ENCODE results near the gene ANKRD34A.
A peak's percentile ranks its signal among the peaks of the same experiment; 100 is the strongest.

ANKRD34A gene

GRCh38 chr1:145964328-145965118 is at the start of gene ANKRD34A, which contains the start of gene POLR3GL:
Gene ANKRD34A, minus strand, starts transcription at chr1:145964575. Its CDS starts 2,816 bp downstream, at chr1:145961759.
Gene POLR3GL, plus strand, starts transcription at chr1:145964690. Its CDS starts 10,176 bp downstream, at chr1:145974866.
- peak; percentile 93 for DNase-seq (ENCODE audit: low read depth)

- no peak for DNase-seq (ENCODE audit: low read depth)
These were observed 49.2 kb upstream of the ANKRD34A start for GRCh38 chr1:146013559-146013922.

- peak; percentile 72 for DNase-seq (ENCODE audit: low read depth)
These were observed 48.6 kb upstream of the ANKRD34A start for GRCh38 chr1:146012703-146013558.

GRCh38 chr1:146010126-146010738 is 45.9 kb upstream of the ANKRD34A start:
- DNase-seq (ENCODE audit: low read depth): no peak

- no peak for DNase-seq (ENCODE audit: low read depth)
These were observed 43.2 kb upstream of the ANKRD34A start for GRCh38 chr1:146007489-146008133.

GRCh38 chr1:146001709-146002108 is 37.3 kb upstream of the ANKRD34A start:
- DNase-seq (ENCODE audit: low read depth): no peak

- DNase-seq (ENCODE audit: low read depth): no peak
These were observed 35.1 kb upstream of the ANKRD34A start for GRCh38 chr1:145999321-146000024.

GRCh38 chr1:145997718-145998023 is 33.3 kb upstream of the ANKRD34A start:
- DNase-seq (ENCODE audit: low read depth): no peak

GRCh38 chr1:145997016-145997717 is 32.8 kb upstream of the ANKRD34A start:
- DNase-seq (ENCODE audit: low read depth): no peak

GRCh38 chr1:145996433-145997015 is 32.1 kb upstream of the ANKRD34A start, which contains the start of gene TXNIP:
Gene TXNIP, minus strand, starts transcription at chr1:145996579. Its CDS starts 313 bp downstream, at chr1:145996266.
- peak; percentile 98 for DNase-seq (ENCODE audit: low read depth)

GRCh38 chr1:145995964-145996432 is 31.6 kb upstream of the ANKRD34A start:
- DNase-seq (ENCODE audit: low read depth): no peak

GRCh38 chr1:145995148-145995881 is 30.9 kb upstream of the ANKRD34A start:
- no peak for DNase-seq (ENCODE audit: low read depth)

- DNase-seq (ENCODE audit: low read depth): no peak
These were observed 30.2 kb upstream of the ANKRD34A start for GRCh38 chr1:145994391-145995120.

GRCh38 chr1:145993618-145994390 is 29.4 kb upstream of the ANKRD34A start:
- DNase-seq (ENCODE audit: low read depth): no peak

GRCh38 chr1:145992958-145993617 is 28.7 kb upstream of the ANKRD34A start:
- no peak for DNase-seq (ENCODE audit: low read depth)

GRCh38 chr1:145992502-145992936 is 28.1 kb upstream of the ANKRD34A start:
- no peak for DNase-seq (ENCODE audit: low read depth)

- DNase-seq (ENCODE audit: low read depth): no peak
These were observed 27.5 kb upstream of the ANKRD34A start for GRCh38 chr1:145991735-145992412.

Measured in stromal cell of bone marrow (primary cell).